GM06990 (cell line): ENCODE results near the gene HAVCR2.
A peak's percentile ranks its signal among the peaks of the same experiment; 100 is the strongest.

Experiments used
- DNase-seq: peaks from one replicate; pipeline ENCODE4 v3.0.0-alpha.2; 2011; ENCODE audit not compliant: insufficient read length; ENCODE audit errors: extremely low read depth
- H3K27me3 ChIP-seq: replicated peaks from 2 replicates; pipeline ENCODE4 v1.6.0; 2011; ENCODE audit warnings: low read length; ENCODE audit not compliant: control insufficient read depth, insufficient read depth
- H3K36me3 ChIP-seq: 2 replicates; pipeline ENCODE4 v1.5.1; 2011; ENCODE audit warnings: low read length; ENCODE audit not compliant: control insufficient read depth, insufficient read depth
- H3K4me3 ChIP-seq: replicated peaks from 2 replicates; pipeline ENCODE4 v1.5.1; 2011; ENCODE audit warnings: low read depth, mild to moderate bottlenecking, control low read depth, low read length
- CTCF ChIP-seq: IDR thresholded peaks from 2 replicates; pipeline ENCODE4 v1.5.1; 2011; ENCODE audit warnings: low read length, control low read depth, mild to moderate bottlenecking, inconsistent platforms; ENCODE audit not compliant: insufficient read depth, poor library complexity, severe bottlenecking

HAVCR2 gene

DNA sequence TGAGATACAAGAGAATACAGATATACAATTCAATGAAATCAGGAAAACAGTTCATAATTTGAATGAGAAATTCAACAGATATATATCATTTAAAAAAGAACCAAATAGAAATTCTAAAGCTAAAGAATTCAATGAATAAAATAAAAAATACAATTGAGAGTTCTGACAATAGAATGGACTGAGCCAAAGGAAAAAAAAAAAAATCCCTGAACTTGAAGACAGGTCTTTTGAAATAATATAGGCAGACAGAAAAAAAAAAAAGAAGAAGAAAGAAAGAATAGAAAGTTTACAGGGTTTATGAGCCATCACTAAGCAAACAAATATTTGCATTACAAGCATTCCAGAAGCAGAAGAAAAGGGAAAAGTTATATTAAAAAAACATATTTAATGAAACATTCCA is 12.9 kb upstream of the HAVCR2 start:
- no peak for TF ChIP-seq CTCF
- DNase-seq: no peak

GRCh38 chr5:157120102-157120501 is 11.3 kb upstream of the HAVCR2 start:
- Histone ChIP-seq H3K36me3 (no peaks in the 10 kb centered on the region), H3K27me3 (no peaks in the 10 kb centered on the region), H3K4me3 (no peak overlapping the region)
- TF ChIP-seq CTCF: no peak
- no peak for DNase-seq

More for the DNA sequence above, 12.9 kb upstream of the HAVCR2 start:
- Histone ChIP-seq H3K27me3 (no peaks in the 10 kb centered on the region), H3K4me3 (no peak overlapping the region), H3K36me3 (no peaks in the 10 kb centered on the region)

GRCh38 chr5:157116483-157116954 is 7.7 kb upstream of the HAVCR2 start:
- H3K4me3 ChIP-seq: no peak overlapping the region; the same call in 1 of the 2 replicates
- peak; percentile 30 for DNase-seq
- no peaks in the 10 kb centered on the region for H3K36me3 ChIP-seq
- no peak for TF ChIP-seq CTCF
- no peaks in the 10 kb centered on the region for H3K27me3 ChIP-seq

- DNase-seq: no peak
- TF ChIP-seq CTCF: no peak
These were observed 6.7 kb upstream of the HAVCR2 start for GRCh38 chr5:157115502-157115901.

GRCh38 chr5:157115012-157115411 is 6.2 kb upstream of the HAVCR2 start:
- no peak for DNase-seq
- no peak for TF ChIP-seq CTCF

More at GRCh38 chr5:157115502-157115901, 6.7 kb upstream of the HAVCR2 start:
- Histone ChIP-seq H3K27me3 (no peaks in the 10 kb centered on the region), H3K4me3 (no peak overlapping the region), H3K36me3 (no peaks in the 10 kb centered on the region)

GRCh38 chr5:157113002-157113401 is 4.2 kb upstream of the HAVCR2 start:
- DNase-seq: no peak
- Histone ChIP-seq H3K36me3 (no peaks in the 10 kb centered on the region), H3K27me3 (no peaks in the 10 kb centered on the region), H3K4me3 (no peak overlapping the region)
- no peak for TF ChIP-seq CTCF

More at GRCh38 chr5:157115012-157115411, 6.2 kb upstream of the HAVCR2 start:
- H3K4me3 ChIP-seq: no peak overlapping the region
- no peaks in the 10 kb centered on the region for H3K27me3 ChIP-seq
- no peaks in the 10 kb centered on the region for H3K36me3 ChIP-seq
